Measurements from ENCODE around the gene CTNNA2. TPM values are rescaled to one million over a fixed set of nuclear protein-coding genes. Genes with fewer than 3 reads are reported as not detected.

Gene CTNNA2
- total and polyA plus RNA-seq, 9 of the 15 experiments (the other 6 are each of a cell fraction or from before 2014, with no cell fraction given): 0.03 to 0.40 (median 0.15) TPM

GRCh38 chr2:80473069-80473468, 960.2 kb downstream of the CTNNA2 start:
- H3K9me1 ChIP-seq (ENCODE audit: control insufficient read depth, insufficient read depth, low read length): no peaks in the 10 kb centered on the region
- FAIRE-seq (no peak), DNase-seq (ENCODE audit: extremely low read depth in 1 of 4, low spot score in 3 of 4) (no peak), ATAC-seq (no peak)
- ChIA-PET POLR2A (no interaction called here), CTCF (ENCODE audit: low intra/inter-chr PET ratio) (no interaction called here)
- BruUV-seq (replicated peaks): no TSS peak
- no peak overlapping the region for H3K9ac ChIP-seq (ENCODE audit: insufficient read depth in 1 of 2, low read depth in 2 of 2, low read length in 2 of 2)
- in situ Hi-C loops (cut with MboI): no loop called here
- no peaks in the 10 kb centered on the region for H4K20me1 ChIP-seq (replicated peaks; ENCODE audit: control insufficient read depth, insufficient read depth, low read length)
- no peak overlapping the region for H3K4me3 ChIP-seq
- no peaks in the 10 kb centered on the region for H3K9me3 ChIP-seq (replicated peaks; ENCODE audit: control insufficient read depth, insufficient read depth, low read depth, low read length)
- H3K4me2 ChIP-seq (ENCODE audit: insufficient read depth, low read length): no peak overlapping the region
- no peaks in the 10 kb centered on the region for H3K4me1 ChIP-seq (replicated peaks in 1 of 2; ENCODE audit: control insufficient read depth in 2 of 2, insufficient read depth in 2 of 2, low read length in 2 of 2)
- H3K36me3 ChIP-seq (ENCODE audit: control insufficient read depth, insufficient read depth, low read length): no peaks in the 10 kb centered on the region
- H3K79me2 ChIP-seq (ENCODE audit: control insufficient read depth, insufficient read depth, low read length): no peaks in the 10 kb centered on the region
- no peaks in the 10 kb centered on the region for H3K27me3 ChIP-seq (ENCODE audit: control insufficient read depth in 2 of 2, insufficient read depth in 2 of 2, low read length in 2 of 2)
- H2AFZ ChIP-seq (ENCODE audit: low read depth, low read length): no peak overlapping the region
- intact Hi-C loops (cut with micrococcal nuclease): no loop called here
- no peak overlapping the region for H3K27ac ChIP-seq (ENCODE audit: extremely low read depth, low read depth, low read length)
- WGBS (ENCODE audit: insufficient coverage, low coverage, missing lambda C conversion rate): 1% methylated on average over 5 of the region's 5 CpGs
- TF ChIP-seq ZNF384 (IDR thresholded peaks at IDR 0.05; ENCODE audit: low read depth, low read length) (no peak), NR1H2 (CRISPR knock-in tag; IDR thresholded peaks at IDR 0.05) (no peak), NCOA1 (IDR thresholded peaks at IDR 0.05; ENCODE audit: low read depth) (no peak), PATZ1 (CRISPR knock-in tag; IDR thresholded peaks at IDR 0.05; ENCODE audit: borderline replicate concordance) (no peak), DPF2 (IDR thresholded peaks at IDR 0.05) (no peak), FOXA3 (CRISPR knock-in tag; conservative IDR thresholded peaks at IDR 0.05 in 1 of 2, IDR thresholded peaks at IDR 0.05 in 1 of 2) (no peak), UBTF (IDR thresholded peaks at IDR 0.05; ENCODE audit: borderline replicate concordance in 1 of 2, low read depth in 2 of 2, low read length in 2 of 2) (no peak), DIDO1 (tag; IDR thresholded peaks at IDR 0.05; ENCODE audit: low read depth) (no peak), ELK1 (CRISPR knock-in tag; IDR thresholded peaks at IDR 0.05) (no peak), CBFB (CRISPR knock-in tag; IDR thresholded peaks at IDR 0.05) (no peak), MBD2 (IDR thresholded peaks at IDR 0.05; ENCODE audit: borderline replicate concordance, low read depth) (no peak), CREB1 (IDR thresholded peaks at IDR 0.05) (no peak), CREB1 (CRISPR knock-in tag; IDR thresholded peaks at IDR 0.05) (no peak), CCAR2 (IDR thresholded peaks at IDR 0.05; ENCODE audit: low read depth, low read length) (no peak), TAF9B (IDR thresholded peaks at IDR 0.05; ENCODE audit: partially characterized antibody) (no peak), CBX8 (IDR thresholded peaks at IDR 0.05; ENCODE audit: borderline replicate concordance, extremely low read depth, low read depth, low read length, poor library complexity, severe bottlenecking) (no peak), MIER1 (IDR thresholded peaks at IDR 0.05; ENCODE audit: low read depth) (no peak)
- TF ChIP-seq, protein P1, sequence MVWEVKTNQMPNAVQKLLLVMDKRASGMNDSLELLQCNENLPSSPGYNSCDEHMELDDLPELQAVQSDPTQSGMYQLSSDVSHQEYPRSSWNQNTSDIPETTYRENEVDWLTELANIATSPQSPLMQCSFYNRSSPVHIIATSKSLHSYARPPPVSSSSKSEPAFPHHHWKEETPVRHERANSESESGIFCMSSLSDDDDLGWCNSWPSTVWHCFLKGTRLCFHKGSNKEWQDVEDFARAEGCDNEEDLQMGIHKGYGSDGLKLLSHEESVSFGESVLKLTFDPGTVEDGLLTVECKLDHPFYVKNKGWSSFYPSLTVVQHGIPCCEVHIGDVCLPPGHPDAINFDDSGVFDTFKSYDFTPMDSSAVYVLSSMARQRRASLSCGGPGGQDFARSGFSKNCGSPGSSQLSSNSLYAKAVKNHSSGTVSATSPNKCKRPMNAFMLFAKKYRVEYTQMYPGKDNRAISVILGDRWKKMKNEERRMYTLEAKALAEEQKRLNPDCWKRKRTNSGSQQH (CRISPR knock-in tag; IDR thresholded peaks at IDR 0.05): no peak

All from K562 (cell line).